ENCODE results near the gene ITGA7. TPM values are rescaled to one million over a fixed set of nuclear protein-coding genes. Genes with fewer than 3 reads are reported as not detected.
A peak's percentile ranks its signal among the peaks of the same experiment; 100 is the strongest.

ITGA7 gene
- total RNA-seq, 1 experiment from 2014 or later = 96.2 TPM

DNA sequence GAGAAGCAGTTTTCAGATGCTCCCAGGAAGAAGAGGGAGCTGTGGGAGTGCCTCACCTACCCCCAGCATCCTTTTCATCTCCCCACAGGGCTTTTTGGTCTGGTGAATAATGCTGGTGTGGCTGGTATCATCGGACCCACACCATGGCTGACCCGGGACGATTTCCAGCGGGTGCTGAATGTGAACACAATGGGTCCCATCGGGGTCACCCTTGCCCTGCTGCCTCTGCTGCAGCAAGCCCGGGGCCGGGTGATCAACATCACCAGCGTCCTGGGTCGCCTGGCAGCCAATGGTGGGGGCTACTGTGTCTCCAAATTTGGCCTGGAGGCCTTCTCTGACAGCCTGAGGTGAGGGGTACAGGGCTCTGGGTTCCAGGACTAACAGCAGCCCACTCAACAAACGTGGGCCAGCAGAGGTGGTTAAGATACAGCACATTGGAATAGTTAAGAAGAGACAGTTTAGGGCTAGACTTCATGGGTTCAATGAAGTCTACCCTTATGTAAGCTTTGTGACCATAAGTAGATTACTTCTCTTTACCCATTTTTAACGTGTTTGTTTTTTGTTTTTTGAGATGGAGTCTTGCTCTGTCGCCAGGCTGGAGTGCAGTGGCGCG lies 14.0 kb upstream of the ITGA7 start:
- POLR2A ChIA-PET = interaction anchor here (1.3 kb wide), 1 partner anchor 40 kb away, joined by 3 read pairs; a partner anchor contains a TSS
- Mint-ChIP-seq H3K36me3 (peaks cover 19% of the 10 kb centered on the region), H3K27me3 (ENCODE audit: low read depth) (no peaks in the 10 kb centered on the region), H3K9me3 (no peaks in the 10 kb centered on the region), H3K27ac (no peak overlapping the region), H3K4me1 (peaks cover 32% of the 10 kb centered on the region), H3K4me3 (no peak overlapping the region)
- DNase-seq (ENCODE audit: low spot score) (no peak), ATAC-seq (no peak)
- CTCF ChIA-PET = interaction anchor here (0.6 to 10.8 kb wide), 12 partner anchors 8 to 1239 kb away, joined by 3 to 160 read pairs (median 6); partner anchors contain the start of genes CD63 and ITGA7
- TF ChIP-seq GTF2I (CRISPR knock-in tag; conservative IDR thresholded peaks at IDR 0.05) = no peak
- TF ChIP-seq ATF1 (CRISPR knock-in tag; IDR thresholded peaks at IDR 0.05) = no peak
- TF ChIP-seq, protein P1, sequence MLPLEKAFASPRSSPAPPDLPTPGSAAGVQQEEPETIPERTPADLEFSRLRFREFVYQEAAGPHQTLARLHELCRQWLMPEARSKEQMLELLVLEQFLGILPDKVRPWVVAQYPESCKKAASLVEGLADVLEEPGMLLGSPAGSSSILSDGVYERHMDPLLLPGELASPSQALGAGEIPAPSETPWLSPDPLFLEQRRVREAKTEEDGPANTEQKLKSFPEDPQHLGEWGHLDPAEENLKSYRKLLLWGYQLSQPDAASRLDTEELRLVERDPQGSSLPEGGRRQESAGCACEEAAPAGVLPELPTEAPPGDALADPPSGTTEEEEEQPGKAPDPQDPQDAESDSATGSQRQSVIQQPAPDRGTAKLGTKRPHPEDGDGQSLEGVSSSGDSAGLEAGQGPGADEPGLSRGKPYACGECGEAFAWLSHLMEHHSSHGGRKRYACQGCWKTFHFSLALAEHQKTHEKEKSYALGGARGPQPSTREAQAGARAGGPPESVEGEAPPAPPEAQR (CRISPR knock-in tag; IDR thresholded peaks at IDR 0.05) = no peak
- TF ChIP-seq HMGA2 (CRISPR knock-in tag; IDR thresholded peaks at IDR 0.05) = no peak
- no peak for TF ChIP-seq ELF4 (CRISPR knock-in tag; IDR thresholded peaks at IDR 0.05; ENCODE audit: low read depth)
- TF ChIP-seq ZNF512 (CRISPR knock-in tag; IDR thresholded peaks at IDR 0.05; ENCODE audit: borderline replicate concordance) = no peak
- TF ChIP-seq AR (CRISPR knock-in tag; IDR thresholded peaks at IDR 0.05) = no peak
- no peak for TF ChIP-seq SOX15 (CRISPR knock-in tag; IDR thresholded peaks at IDR 0.05)
- no peak for TF ChIP-seq GRHL2 (CRISPR knock-in tag; IDR thresholded peaks at IDR 0.05; ENCODE audit: insufficient replicate concordance, severe bottlenecking)
- no peak for TF ChIP-seq NFYB (CRISPR knock-in tag; conservative IDR thresholded peaks at IDR 0.05; ENCODE audit: low read depth)

- H3K36me3 Mint-ChIP-seq = peaks cover 13% of the 10 kb centered on the region
- CTCF ChIA-PET = interaction anchor here (0.6 to 10.8 kb wide), 18 partner anchors 9 to 1239 kb away, joined by 3 to 160 read pairs (median 5); partner anchors contain the start of genes CD63, DGKA and ITGA7
- POLR2A ChIA-PET = interaction anchor here (1.4 kb wide), 1 partner anchor 8 kb away, joined by 6 read pairs; the partner anchor contains the start of gene CD63
- TF ChIP-seq ZNF396 (CRISPR knock-in tag; IDR thresholded peaks at IDR 0.05; ENCODE audit: borderline replicate concordance) = no peak
- 0 out of 2 replicates have a peak, but pooled peaks have one; percentile 50 for TF ChIP-seq HMGXB4 (CRISPR knock-in tag; IDR thresholded peaks at IDR 0.05)
- peak overlapping the region; percentile 36; the same call in 1 of the 2 replicates for H3K27ac Mint-ChIP-seq
- DNase-seq (ENCODE audit: low spot score) = peak; percentile 49
- H3K4me1 Mint-ChIP-seq = peaks cover 33% of the 10 kb centered on the region
- 0 out of 2 replicates have a peak, but pooled peaks cover 1% of the 10 kb centered on the region for H3K27me3 Mint-ChIP-seq (ENCODE audit: low read depth)
- peak; percentile 61 for ATAC-seq
- no peaks in the 10 kb centered on the region for H3K9me3 Mint-ChIP-seq
- no peak overlapping the region for H3K4me3 Mint-ChIP-seq
Measured at GRCh38 chr12:55720894-55721444, 13.3 kb upstream of the ITGA7 start.
